Loucy (cell line): ENCODE results near the gene FZD1.

Experiments used
- H2AFZ ChIP-seq: fragments of 200-600 bp; sonication (generic); 2 replicates; pipeline ENCODE4 v1.6.0; 2016; ENCODE audit warnings: antibody characterized with exemption, mild to moderate bottlenecking, low read length, moderate library complexity
- H3F3A ChIP-seq: fragments of 200-600 bp; 2 replicates; pipeline ENCODE4 v1.6.0; 2016; ENCODE audit warnings: antibody characterized with exemption, low read depth, mild to moderate bottlenecking
- H3K27me3 ChIP-seq: fragments of 200-600 bp; sonication (generic); 2 replicates; pipeline ENCODE4 v1.6.1; 2014; ENCODE audit warnings: low read length, mild to moderate bottlenecking; ENCODE audit not compliant: insufficient read depth, poor library complexity, severe bottlenecking
- H3K36me3 ChIP-seq: fragments of 200-600 bp; sonication (generic); 2 replicates; pipeline ENCODE4 v1.6.1; 2016; ENCODE audit warnings: low read length; ENCODE audit not compliant: insufficient read depth
- H3K4me1 ChIP-seq: fragments of 200-600 bp; sonication (generic); 2 replicates; pipeline ENCODE4 v1.5.1; 2014; ENCODE audit warnings: low read length, mild to moderate bottlenecking; ENCODE audit not compliant: insufficient read depth, poor library complexity, severe bottlenecking
- H3K4me2 ChIP-seq: fragments of 200-600 bp; sonication (generic); 2 replicates; pipeline ENCODE4 v1.6.0; 2014; ENCODE audit warnings: antibody characterized with exemption, low read length, low read depth, mild to moderate bottlenecking; ENCODE audit not compliant: poor library complexity, severe bottlenecking
- H3K4me3 ChIP-seq: fragments of 200-600 bp; sonication (generic); 2 replicates; pipeline ENCODE4 v1.5.1; 2014; ENCODE audit warnings: low read length, mild to moderate bottlenecking, mixed read lengths; ENCODE audit not compliant: poor library complexity, severe bottlenecking
- H3K79me2 ChIP-seq: fragments of 200-600 bp; sonication (generic); 2 replicates; pipeline ENCODE4 v1.6.1; 2014; ENCODE audit warnings: low read length; ENCODE audit not compliant: insufficient read depth
- H3K9ac ChIP-seq: fragments of 200-600 bp; sonication (generic); 2 replicates; pipeline ENCODE4 v1.6.0; 2014; ENCODE audit warnings: mild to moderate bottlenecking, low read depth, low read length, moderate library complexity; ENCODE audit not compliant: poor library complexity, severe bottlenecking
- H3K9me2 ChIP-seq: fragments of 200-600 bp; sonication (generic); replicated peaks from 2 replicates; pipeline ENCODE4 v1.6.1; 2016; ENCODE audit warnings: low read depth, low read length, mixed read lengths
- H3K9me3 ChIP-seq: fragments of 200-600 bp; sonication (generic); 2 replicates; pipeline ENCODE4 v1.6.1; 2014; ENCODE audit warnings: mild to moderate bottlenecking, antibody characterized with exemption, low read length, low read depth; ENCODE audit not compliant: insufficient read depth
- H4K20me1 ChIP-seq: fragments of 200-600 bp; sonication (generic); 2 replicates; pipeline ENCODE4 v1.6.0; 2014; ENCODE audit warnings: antibody characterized with exemption, low read length, mild to moderate bottlenecking; ENCODE audit not compliant: insufficient read depth, poor library complexity, severe bottlenecking
- CTCF ChIP-seq: fragments of 200-600 bp; sonication (generic); conservative IDR thresholded peaks from 2 replicates; pipeline ENCODE4 v1.5.1; 2014; ENCODE audit warnings: mild to moderate bottlenecking, antibody characterized with exemption, low read length
- EZH2phosphoT487 ChIP-seq: fragments of 200-600 bp; IDR thresholded peaks from 2 replicates; pipeline ENCODE4 v1.6.1; 2018; ENCODE audit warnings: antibody characterized with exemption, mild to moderate bottlenecking, moderate library complexity, borderline replicate concordance

The FZD1 gene

GRCh38 chr7:91287371-91288084, 23.3 kb downstream of the FZD1 start:
- no peak overlapping the region for H3K4me2 ChIP-seq
- no peak overlapping the region for H3K9ac ChIP-seq
- no peaks in the 10 kb centered on the region for H4K20me1 ChIP-seq
- no peaks in the 10 kb centered on the region for H3K4me1 ChIP-seq
- no peaks in the 10 kb centered on the region for H3K9me3 ChIP-seq
- H3F3A ChIP-seq = no peaks in the 10 kb centered on the region
- H2AFZ ChIP-seq = no peak overlapping the region
- H3K9me2 ChIP-seq = no peaks in the 10 kb centered on the region
- TF ChIP-seq CTCF (no peak), EZH2phosphoT487 (no peak)
- H3K27me3 ChIP-seq = no peaks in the 10 kb centered on the region
- H3K4me3 ChIP-seq = no peak overlapping the region
- H3K79me2 ChIP-seq = no peaks in the 10 kb centered on the region
- H3K36me3 ChIP-seq = no peaks in the 10 kb centered on the region

GRCh38 chr7:91288208-91288824, 24.1 kb downstream of the FZD1 start:
- no peak overlapping the region for H3K4me2 ChIP-seq
- TF ChIP-seq EZH2phosphoT487 (no peak), CTCF (peak; percentile 67)
- H4K20me1 ChIP-seq = no peaks in the 10 kb centered on the region
- H3K27me3 ChIP-seq = no peaks in the 10 kb centered on the region
- no peaks in the 10 kb centered on the region for H3K36me3 ChIP-seq
- no peaks in the 10 kb centered on the region for H3K79me2 ChIP-seq
- H3K9me2 ChIP-seq = no peaks in the 10 kb centered on the region
- no peak overlapping the region for H3K9ac ChIP-seq
- no peak overlapping the region for H3K4me3 ChIP-seq
- no peak overlapping the region for H2AFZ ChIP-seq
- H3K4me1 ChIP-seq = no peaks in the 10 kb centered on the region
- no peaks in the 10 kb centered on the region for H3K9me3 ChIP-seq
- H3F3A ChIP-seq = no peaks in the 10 kb centered on the region

- H3K9me3 ChIP-seq = no peaks in the 10 kb centered on the region
- no peak overlapping the region for H3K4me3 ChIP-seq
- no peaks in the 10 kb centered on the region for H3K4me1 ChIP-seq
- H3K4me2 ChIP-seq = no peak overlapping the region
- H3F3A ChIP-seq = no peaks in the 10 kb centered on the region
- H2AFZ ChIP-seq = no peak overlapping the region
- TF ChIP-seq CTCF = no peak
- TF ChIP-seq EZH2phosphoT487 = no peak
- no peak overlapping the region for H3K9ac ChIP-seq
- H3K79me2 ChIP-seq = no peaks in the 10 kb centered on the region
- no peaks in the 10 kb centered on the region for H4K20me1 ChIP-seq
- H3K9me2 ChIP-seq = no peaks in the 10 kb centered on the region
- H3K36me3 ChIP-seq = no peaks in the 10 kb centered on the region
- H3K27me3 ChIP-seq = no peaks in the 10 kb centered on the region
Measured at GRCh38 chr7:91289633-91290254, 25.5 kb downstream of the FZD1 start.
